ENCODE measurements around the gene FBXW4. TPM values are rescaled to one million over a fixed set of nuclear protein-coding genes. Genes with fewer than 3 reads are reported as not detected.

FBXW4 gene
- total and polyA plus RNA-seq, 9 of the 15 experiments (the other 6 are each of a cell fraction or from before 2014, with no cell fraction given), result 1.0 to 10.6 (median 5.4) TPM

- no peak for DNase-seq (ENCODE audit: extremely low read depth in 1 of 4, low spot score in 3 of 4)
- Histone ChIP-seq H4K20me1 (replicated peaks; ENCODE audit: control insufficient read depth, insufficient read depth, low read length) (no peaks in the 10 kb centered on the region), H3K4me1 (replicated peaks in 1 of 2; ENCODE audit: control insufficient read depth in 2 of 2, insufficient read depth in 2 of 2, low read length in 2 of 2) (no peaks in the 10 kb centered on the region), H2AFZ (ENCODE audit: low read depth, low read length) (no peak overlapping the region), H3K4me2 (ENCODE audit: insufficient read depth, low read length) (no peak overlapping the region), H3K9me1 (ENCODE audit: control insufficient read depth, insufficient read depth, low read length) (no peaks in the 10 kb centered on the region), H3K27ac (ENCODE audit: extremely low read depth, low read depth, low read length) (no peak overlapping the region), H3K79me2 (ENCODE audit: control insufficient read depth, insufficient read depth, low read length) (no peaks in the 10 kb centered on the region), H3K4me3 (no peak overlapping the region), H3K9ac (ENCODE audit: insufficient read depth in 1 of 2, low read depth in 2 of 2, low read length in 2 of 2) (no peak overlapping the region), H3K27me3 (ENCODE audit: control insufficient read depth in 2 of 2, insufficient read depth in 2 of 2, low read length in 2 of 2) (no peaks in the 10 kb centered on the region), H3K36me3 (ENCODE audit: control insufficient read depth, insufficient read depth, low read length) (no peaks in the 10 kb centered on the region), H3K9me3 (replicated peaks; ENCODE audit: control insufficient read depth, insufficient read depth, low read depth, low read length) (no peaks in the 10 kb centered on the region; the same call in 1 of the 2 replicates)
- intact Hi-C loops (cut with micrococcal nuclease) (no loop called here), in situ Hi-C loops (cut with MboI) (no loop called here)
- CTCF ChIA-PET (ENCODE audit: low intra/inter-chr PET ratio), result no interaction called here
- ATAC-seq, result no peak
- FAIRE-seq, result no peak
- BruUV-seq (replicated peaks), result no TSS peak
- no peak for TF ChIP-seq CEBPG (CRISPR knock-in tag; IDR thresholded peaks at IDR 0.05)
- no peak for TF ChIP-seq CEBPG (tag; conservative IDR thresholded peaks at IDR 0.05 in 1 of 2, IDR thresholded peaks at IDR 0.05 in 1 of 2)
- TF ChIP-seq GATAD2B (IDR thresholded peaks at IDR 0.05; ENCODE audit: borderline replicate concordance), result no peak
- no peak for TF ChIP-seq BRF1 (IDR thresholded peaks at IDR 0.05; ENCODE audit: borderline replicate concordance, extremely low read depth, insufficient read length)
- TF ChIP-seq BCL6 (CRISPR knock-in tag; IDR thresholded peaks at IDR 0.05), result no peak
- no peak for TF ChIP-seq U2AF1 (optimal IDR thresholded peaks at IDR 0.05; ENCODE audit: low read depth, low read length)
- no peak for TF ChIP-seq RCOR1 (IDR thresholded peaks at IDR 0.05; ENCODE audit: borderline replicate concordance in 1 of 2, low read depth in 2 of 2, low read length in 2 of 2)
- no peak for TF ChIP-seq YY1 (IDR thresholded peaks at IDR 0.05; ENCODE audit: borderline replicate concordance in 1 of 3, control insufficient read depth in 1 of 3, extremely low read depth in 1 of 3, insufficient read depth in 3 of 3, insufficient read length in 1 of 3, insufficient replicate concordance in 2 of 3, low read depth in 1 of 3, low read length in 2 of 3)
- TF ChIP-seq, protein P1, sequence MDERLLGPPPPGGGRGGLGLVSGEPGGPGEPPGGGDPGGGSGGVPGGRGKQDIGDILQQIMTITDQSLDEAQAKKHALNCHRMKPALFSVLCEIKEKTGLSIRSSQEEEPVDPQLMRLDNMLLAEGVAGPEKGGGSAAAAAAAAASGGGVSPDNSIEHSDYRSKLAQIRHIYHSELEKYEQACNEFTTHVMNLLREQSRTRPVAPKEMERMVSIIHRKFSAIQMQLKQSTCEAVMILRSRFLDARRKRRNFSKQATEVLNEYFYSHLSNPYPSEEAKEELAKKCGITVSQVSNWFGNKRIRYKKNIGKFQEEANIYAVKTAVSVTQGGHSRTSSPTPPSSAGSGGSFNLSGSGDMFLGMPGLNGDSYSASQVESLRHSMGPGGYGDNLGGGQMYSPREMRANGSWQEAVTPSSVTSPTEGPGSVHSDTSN (CRISPR knock-in tag; IDR thresholded peaks at IDR 0.05; ENCODE audit: low read depth), result no peak
- TF ChIP-seq, protein P1 (tag; conservative IDR thresholded peaks at IDR 0.05; ENCODE audit: low read depth), result no peak
- TF ChIP-seq EGR1 (conservative IDR thresholded peaks at IDR 0.05), result no peak
- TF ChIP-seq ZFX (CRISPR knock-in tag; IDR thresholded peaks at IDR 0.05), result no peak
- no peak for TF ChIP-seq LARP7 (IDR thresholded peaks at IDR 0.05)
- TF ChIP-seq TEAD4 (IDR thresholded peaks at IDR 0.05; ENCODE audit: low read length), result no peak
- no peak for TF ChIP-seq TEAD4 (CRISPR knock-in tag; IDR thresholded peaks at IDR 0.05; ENCODE audit: borderline replicate concordance)
- POLR2A ChIA-PET, result no interaction called here
Observed at GRCh38 chr10:101676565-101676964, 18.4 kb downstream of the FBXW4 start.

Measured in K562 (cell line).